Sigmoid colon (tissue), 7 donors: ENCODE results near the gene CBX6. TPM values are rescaled to one million over a fixed set of nuclear protein-coding genes. Genes with fewer than 3 reads are reported as not detected.

Source experiments
- DNase-seq: peaks from one replicate; pipeline ENCODE4 v3.0.0-alpha.2; 2019
- H3K27ac ChIP-seq, 4 donors: fragments of 200-600 bp; sonication (generic); one replicate each; pipeline ENCODE4 v1.5.1; 2016 to 2019; ENCODE audit warnings: mild to moderate bottlenecking in 1 of 4
- H3K27me3 ChIP-seq, 3 donors: fragments of 200-600 bp; sonication (generic); one replicate each; pipeline ENCODE4 v1.5.1; 2019; ENCODE audit warnings: mild to moderate bottlenecking in 1 of 3
- H3K36me3 ChIP-seq, 4 donors: fragments of 200-600 bp; sonication (generic); one replicate each; pipeline ENCODE4 v1.5.1; 2016 to 2019
- H3K4me1 ChIP-seq, 4 donors: fragments of 200-600 bp; sonication (generic); one replicate each; pipeline ENCODE4 v1.5.1; 2017 to 2019
- H3K4me3 ChIP-seq, 4 donors: fragments of 200-600 bp; sonication (generic); one replicate each; pipeline ENCODE4 v1.5.1; 2017 to 2019; ENCODE audit warnings: mild to moderate bottlenecking in 2 of 4, moderate library complexity in 1 of 4
- H3K9me3 ChIP-seq, 4 donors: fragments of 200-600 bp in 3 of 4; sonication (generic) in 3 of 4; one replicate each; pipeline versions ENCODE4 v1.5.1 to v1.6.1; 2013 to 2019
- CTCF ChIP-seq, 4 experiments: fragments of 450-650 bp in 3 of 4; fragments of 200-600 bp in 1 of 4; IDR thresholded peaks; one replicate each; pipeline ENCODE4 v1.5.1; 2016 to 2019; ENCODE audit warnings: antibody characterized with exemption in 4 of 4, mild to moderate bottlenecking in 3 of 4, moderate library complexity in 2 of 4
- EP300 ChIP-seq, 4 donors: sonication (generic); formaldehyde crosslinking; IDR thresholded peaks; one replicate each; pipeline ENCODE4 v1.6.1; 2017; ENCODE audit warnings: antibody characterized with exemption in 4 of 4
- POLR2A ChIP-seq, 2 donors: fragments of 450-650 bp; IDR thresholded peaks; one replicate each; pipeline ENCODE4 v1.6.1; 2016; ENCODE audit warnings: antibody characterized with exemption in 2 of 2, mild to moderate bottlenecking in 2 of 2, moderate library complexity in 2 of 2
- POLR2AphosphoS5 ChIP-seq, 4 donors: sonication (generic); formaldehyde crosslinking; IDR thresholded peaks; one replicate each; pipeline ENCODE4 v1.6.1; 2017; ENCODE audit warnings: antibody characterized with exemption in 4 of 4
- WGBS, 2 donors: extraction: QIAGEN DNeasy Blood & Tissue Kit; methylation state at CpG; one replicate each; pipeline ENCODE4 v1.1.7; 2013; 5-methylcytosine and 5-hydroxymethylcytosine counted together
- intact Hi-C: fragments of 100-400 bp; cut with DNase I; formaldehyde crosslinking; loops from one replicate; pipeline ENCODE4 v1.15.1; 2023
- polyA plus RNA-seq, 3 donors: library from polyadenylated mRNA; stranded (reverse); fragments of 200-250 nt; gene quantifications; one replicate each; pipeline ENCODE4 v1.2.3, GENCODE V29; 2013
- total RNA-seq, 4 donors: library from RNA; depleted of rRNA; stranded (reverse); fragments of >200 nt; gene quantifications; one replicate each; pipeline ENCODE4 v1.1.0, GENCODE V29; 2016
- donor health status: healthy with polysubstance abuse.
- donor health status: Bipolar disorder and iron deficiency.
- donor health status: healthy.

Gene CBX6
- total and polyA plus RNA-seq, 7 donors, result 4.2 to 90.6 (median 47.2) TPM

- DNase-seq, result no peak
- H3K4me3 ChIP-seq, result no peak overlapping the region
- H3K4me1 ChIP-seq, result no peaks in the 10 kb centered on the region
- no peak overlapping the region for H3K27ac ChIP-seq
- no peaks in the 10 kb centered on the region for H3K36me3 ChIP-seq
- intact Hi-C loops, result no loop called here
- WGBS, 2 donors, result 48 to 69% methylated on average over 1 of the region's 1 CpG
- no peaks in the 10 kb centered on the region for H3K9me3 ChIP-seq
- no peaks in the 10 kb centered on the region for H3K27me3 ChIP-seq
- TF ChIP-seq POLR2AphosphoS5 (IDR thresholded peaks at IDR 0.05) (no peak), CTCF (IDR thresholded peaks at IDR 0.05) (no peak), POLR2A (IDR thresholded peaks at IDR 0.05) (no peak), EP300 (IDR thresholded peaks at IDR 0.05) (no peak)
These were observed 56.2 kb downstream of the CBX6 start for GRCh38 chr22:38815842-38816241.

Other genes with a start within 250 kb of the CBX6 start
- gene FAM227A, start 215.8 kb downstream of the CBX6 start, total RNA-seq, result 1 to 10 TPM in 1 of 4 donors, under 1 TPM in 3; 0.55 to 3.2 (median 0.80) TPM
- gene FAM227A, start 215.8 kb downstream of the CBX6 start, polyA plus RNA-seq, result under 1 TPM in 2 of 3 donors, not detected in 1; 0.23 to 0.41 TPM
- gene CBY1, start 215.6 kb downstream of the CBX6 start, total RNA-seq, result 10 to 100 TPM; 23.6 to 47.8 (median 39.3) TPM
- gene CBY1, start 215.6 kb downstream of the CBX6 start, polyA plus RNA-seq, result 10 to 100 TPM; 33.6 to 35.6 (median 34.7) TPM
- 10 to 100 TPM; 37.7 to 50.2 (median 40.5) TPM for gene TOMM22, start 190.3 kb downstream of the CBX6 start, total RNA-seq
- gene TOMM22, start 190.3 kb downstream of the CBX6 start, polyA plus RNA-seq, result 10 to 100 TPM; 56.9 to 65.2 (median 64.3) TPM
- gene JOSD1, start 171.3 kb downstream of the CBX6 start, total RNA-seq, result 10 to 100 TPM; 34.9 to 46.0 (median 36.8) TPM
- gene JOSD1, start 171.3 kb downstream of the CBX6 start, polyA plus RNA-seq, result 10 to 100 TPM; 57.6 to 94.6 (median 74.5) TPM
- gene GTPBP1, start 166.3 kb downstream of the CBX6 start, total RNA-seq, result 10 to 100 TPM; 23.5 to 46.2 (median 31.0) TPM
- 10 to 100 TPM; 15.0 to 59.1 (median 21.0) TPM for gene GTPBP1, start 166.3 kb downstream of the CBX6 start, polyA plus RNA-seq
- gene SUN2, start 116.2 kb downstream of the CBX6 start, total RNA-seq, result 100 to 1,000 TPM; 255 to 319 (median 281) TPM
- 100 to 1,000 TPM in 1 of 3 donors, 10 to 100 TPM in 1, 1 to 10 TPM in 1; 9.2 to 132 (median 19.2) TPM for gene SUN2, start 116.2 kb downstream of the CBX6 start, polyA plus RNA-seq
- 10 to 100 TPM in 3 of 4 donors, 1 to 10 TPM in 1; 7.9 to 15.0 (median 11.5) TPM for gene DNAL4, start 78.1 kb downstream of the CBX6 start, total RNA-seq
- gene DNAL4, start 78.1 kb downstream of the CBX6 start, polyA plus RNA-seq, result 10 to 100 TPM; 18.7 to 25.8 (median 23.8) TPM
- 10 to 100 TPM in 1 of 4 donors, 1 to 10 TPM in 3; 3.9 to 14.4 (median 5.3) TPM for gene NPTXR, start 28.2 kb downstream of the CBX6 start, total RNA-seq
- 1 to 10 TPM in 1 of 3 donors, under 1 TPM in 1, not detected in 1; under 0.01 to 2.9 TPM for gene NPTXR, start 28.2 kb downstream of the CBX6 start, polyA plus RNA-seq
- gene APOBEC3A, start 85.4 kb upstream of the CBX6 start, total RNA-seq, result under 1 TPM in 1 of 4 donors, not detected in 3; 0.36 TPM
- gene APOBEC3A, start 85.4 kb upstream of the CBX6 start, polyA plus RNA-seq, result 10 to 100 TPM in 1 of 3 donors, 1 to 10 TPM in 1, under 1 TPM in 1; 0.60 to 67.3 (median 9.0) TPM
- 1 to 10 TPM in 1 of 4 donors, under 1 TPM in 1, not detected in 2; 0.71 to 3.1 TPM for gene APOBEC3B, start 110.1 kb upstream of the CBX6 start, total RNA-seq
- 10 to 100 TPM; 13.5 to 81.6 (median 17.4) TPM for gene APOBEC3B, start 110.1 kb upstream of the CBX6 start, polyA plus RNA-seq
- 10 to 100 TPM; 11.0 to 20.5 (median 15.3) TPM for gene APOBEC3C, start 142.0 kb upstream of the CBX6 start, total RNA-seq
- 10 to 100 TPM in 2 of 3 donors, 1 to 10 TPM in 1; 5.3 to 33.6 (median 12.0) TPM for gene APOBEC3C, start 142.0 kb upstream of the CBX6 start, polyA plus RNA-seq
- gene APOBEC3D, start 148.9 kb upstream of the CBX6 start, total RNA-seq, result 1 to 10 TPM in 2 of 4 donors, under 1 TPM in 2; 0.66 to 2.1 (median 1.1) TPM
- gene APOBEC3D, start 148.9 kb upstream of the CBX6 start, polyA plus RNA-seq, result 10 to 100 TPM in 1 of 3 donors, 1 to 10 TPM in 1, not detected in 1; 2.1 to 10.3 TPM
- gene APOBEC3F, start 168.6 kb upstream of the CBX6 start, total RNA-seq, result 10 to 100 TPM in 1 of 4 donors, 1 to 10 TPM in 3; 3.0 to 10.2 (median 4.9) TPM
- gene APOBEC3F, start 168.6 kb upstream of the CBX6 start, polyA plus RNA-seq, result 1 to 10 TPM; 1.2 to 8.1 (median 4.6) TPM
- gene APOBEC3G, start 205.1 kb upstream of the CBX6 start, total RNA-seq, result 10 to 100 TPM; 11.0 to 17.9 (median 11.8) TPM
- 10 to 100 TPM in 1 of 3 donors, 1 to 10 TPM in 2; 3.0 to 21.4 (median 4.6) TPM for gene APOBEC3G, start 205.1 kb upstream of the CBX6 start, polyA plus RNA-seq
- not detected for gene APOBEC3H, start 225.0 kb upstream of the CBX6 start, total RNA-seq
- gene APOBEC3H, start 225.0 kb upstream of the CBX6 start, polyA plus RNA-seq, result 1 to 10 TPM in 1 of 3 donors, not detected in 2; 1.5 TPM